ENCODE results near the gene EFNB1. TPM values are rescaled to one million over a fixed set of nuclear protein-coding genes. Genes with fewer than 3 reads are reported as not detected.
A peak's percentile ranks its signal among the peaks of the same experiment; 100 is the strongest.

EFNB1 gene
- polyA plus RNA-seq, 3 donors, result 4.7 to 6.6 (median 5.4) TPM

GRCh38 chrX:68846536-68846935, 17.7 kb downstream of the EFNB1 start:
- intact Hi-C loops (cut with micrococcal nuclease), result no loop called here
- Histone ChIP-seq H3K4me1 (ENCODE audit: control insufficient read depth in 1 of 2, insufficient read depth in 2 of 2, low read length in 2 of 2) (peaks cover 25 to 30% of the 10 kb centered on the region in 2 donors), H3K36me3 (replicated peaks in 1 of 2; ENCODE audit: control insufficient read depth in 1 of 2, insufficient read depth in 2 of 2, low read length in 2 of 2) (no peaks in the 10 kb centered on the region), H3K9ac (ENCODE audit: insufficient read depth, low read length, poor library complexity, severe bottlenecking) (no peak overlapping the region), H3K9me3 (replicated peaks in 1 of 2; ENCODE audit: control insufficient read depth in 1 of 2, insufficient read depth in 1 of 2, low read length in 2 of 2) (no peaks in the 10 kb centered on the region), H3K79me2 (ENCODE audit: insufficient read depth, low read length) (no peaks in the 10 kb centered on the region), H3K27ac (ENCODE audit: low read depth in 1 of 2, low read length in 2 of 2) (no peak overlapping the region), H3K4me3 (replicated peaks in 1 of 3; ENCODE audit: low read depth in 2 of 3, low read length in 3 of 3) (no peak overlapping the region), H3K27me3 (ENCODE audit: control insufficient read depth in 2 of 2, insufficient read depth in 2 of 2, low read length in 2 of 2) (no peaks in the 10 kb centered on the region), H4K20me1 (ENCODE audit: insufficient read depth, low read length) (no peaks in the 10 kb centered on the region), H2AFZ (ENCODE audit: insufficient read depth, low read depth, low read length, poor library complexity, severe bottlenecking) (no peak overlapping the region), H3K4me2 (replicated peaks; ENCODE audit: extremely low read depth, low read length, poor library complexity, severe bottlenecking) (no peak overlapping the region)
- H3K4me3 Mint-ChIP-seq, result no peak overlapping the region
- no peaks in the 10 kb centered on the region for H3K9me3 Mint-ChIP-seq
- no peak overlapping the region for H3K27ac Mint-ChIP-seq
- H3K27me3 Mint-ChIP-seq (ENCODE audit: low read depth in 3 of 3), result peaks cover 0 to 7% (median 4%) of the 10 kb centered on the region in 3 donors
- DNase-seq, result no peak
- no peaks in the 10 kb centered on the region for H3K36me3 Mint-ChIP-seq
- TF ChIP-seq CTCF (IDR thresholded peaks at IDR 0.05), result no peak
- WGBS (ENCODE audit: insufficient coverage), result no CpG with 5 or more reads among the region's 6 CpGs
- H3K4me1 Mint-ChIP-seq, result peaks cover 24% of the 10 kb centered on the region

- no peaks in the 10 kb centered on the region for H3K36me3 ChIP-seq (replicated peaks in 1 of 2; ENCODE audit: control insufficient read depth in 1 of 2, insufficient read depth in 2 of 2, low read length in 2 of 2)
- Mint-ChIP-seq H3K4me1 (peaks cover 18% of the 10 kb centered on the region), H3K4me3 (no peak overlapping the region), H3K27ac (peak overlapping the region in 1 of 7 donors; percentile 20), H3K36me3 (no peaks in the 10 kb centered on the region), H3K27me3 (ENCODE audit: low read depth in 3 of 3) (peaks cover 3 to 5% (median 4%) of the 10 kb centered on the region in 3 donors), H3K9me3 (no peaks in the 10 kb centered on the region)
- no CpG with 5 or more reads among the region's 4 CpGs for WGBS (ENCODE audit: insufficient coverage)
- H3K4me3 ChIP-seq (replicated peaks in 1 of 3; ENCODE audit: low read depth in 2 of 3, low read length in 3 of 3), result no peak overlapping the region
- H3K79me2 ChIP-seq (ENCODE audit: insufficient read depth, low read length), result no peaks in the 10 kb centered on the region
- peaks cover 19 to 24% of the 10 kb centered on the region in 2 donors for H3K4me1 ChIP-seq (ENCODE audit: control insufficient read depth in 1 of 2, insufficient read depth in 2 of 2, low read length in 2 of 2)
- H3K27ac ChIP-seq (ENCODE audit: low read depth in 1 of 2, low read length in 2 of 2), result no peak overlapping the region
- no peak for DNase-seq
- no peak overlapping the region for H3K4me2 ChIP-seq (replicated peaks; ENCODE audit: extremely low read depth, low read length, poor library complexity, severe bottlenecking)
- TF ChIP-seq CTCF (IDR thresholded peaks at IDR 0.05), result no peak
- H2AFZ ChIP-seq (ENCODE audit: insufficient read depth, low read depth, low read length, poor library complexity, severe bottlenecking), result no peak overlapping the region
- no peak overlapping the region for H3K9ac ChIP-seq (ENCODE audit: insufficient read depth, low read length, poor library complexity, severe bottlenecking)
- no peaks in the 10 kb centered on the region for H3K9me3 ChIP-seq (replicated peaks in 1 of 2; ENCODE audit: control insufficient read depth in 1 of 2, insufficient read depth in 1 of 2, low read length in 2 of 2)
- H3K27me3 ChIP-seq (ENCODE audit: control insufficient read depth in 2 of 2, insufficient read depth in 2 of 2, low read length in 2 of 2), result no peaks in the 10 kb centered on the region
- H4K20me1 ChIP-seq (ENCODE audit: insufficient read depth, low read length), result no peaks in the 10 kb centered on the region
- intact Hi-C loops (cut with micrococcal nuclease), result no loop called here
Measured at GRCh38 chrX:68847172-68847571, 18.4 kb downstream of the EFNB1 start.

All from CD14-positive monocyte (primary cell).